Uterus (tissue), 4 donors: ENCODE results near the gene CAMK2B. TPM values are rescaled to one million over a fixed set of nuclear protein-coding genes. Genes with fewer than 3 reads are reported as not detected.
"Not testable (repeated sequence)": the region's sequence is repeated elsewhere in the genome, so short reads cannot be mapped to it uniquely, and the experiment has no call there.

Experiments
- DNase-seq, 2 donors: peaks; one replicate each; pipeline ENCODE4 v3.0.0-alpha.2; 2019 to 2020
- H3K27ac ChIP-seq, 2 donors: fragments of 200-600 bp; sonication (generic); 1 replicate in 1 of 2; 2 replicates in 1 of 2; pipeline ENCODE4 v1.5.1; 2016 to 2018
- H3K27me3 ChIP-seq, 2 donors: fragments of 200-600 bp; sonication (generic); one replicate each; pipeline ENCODE4 v1.5.1; 2018 to 2019; ENCODE audit warnings: control low read depth in 1 of 2
- H3K36me3 ChIP-seq, 2 donors: fragments of 200-600 bp; sonication (generic); one replicate each; pipeline ENCODE4 v1.5.1; 2019; ENCODE audit warnings: control low read depth in 1 of 2
- H3K4me1 ChIP-seq, 2 donors: fragments of 200-600 bp; sonication (generic); one replicate each; pipeline ENCODE4 v1.5.1; 2018 to 2019; ENCODE audit warnings: control low read depth in 1 of 2
- H3K4me3 ChIP-seq, 2 donors: fragments of 200-600 bp; sonication (generic); 1 replicate in 1 of 2; 2 replicates in 1 of 2; pipeline ENCODE4 v1.5.1; 2018 to 2019; ENCODE audit warnings: mild to moderate bottlenecking in 1 of 2
- H3K9me3 ChIP-seq, 2 donors: fragments of 200-600 bp; sonication (generic); one replicate each; pipeline ENCODE4 v1.5.1; 2019; ENCODE audit warnings: control low read depth in 1 of 2
- CTCF ChIP-seq, 4 experiments: fragments of 200-600 bp in 2 of 4; fragments of 450-650 bp in 2 of 4; sonication (generic) in 2 of 4; IDR thresholded peaks; one replicate each; pipeline ENCODE4 v1.5.1; 2016 to 2019; ENCODE audit warnings: antibody characterized with exemption in 4 of 4, mild to moderate bottlenecking in 2 of 4, moderate library complexity in 1 of 4
- POLR2A ChIP-seq, 2 donors: fragments of 450-650 bp; IDR thresholded peaks; one replicate each; pipeline ENCODE4 v1.6.1; 2016; ENCODE audit warnings: antibody characterized with exemption in 2 of 2, mild to moderate bottlenecking in 1 of 2, moderate library complexity in 1 of 2
- intact Hi-C: fragments of 100-400 bp; cut with DNase I; formaldehyde crosslinking; loops from one replicate; pipeline ENCODE4 v1.15.1; 2023; ENCODE audit warnings: low total_unique reads
- total RNA-seq, 4 donors: library from RNA; depleted of rRNA in 3 of 4; stranded (reverse); fragments of >200 nt in 3 of 4; gene quantifications; one replicate each; pipeline versions ENCODE4 v1.1.0 to v1.2.4, GENCODE V29; 2014 to 2023
- donor health status: DM: yes; HTN: yes; CAD: no.

Gene CAMK2B
- total RNA-seq, 4 donors from 2014 or later: 0.40 to 1.1 TPM; not detected in 2

- Histone ChIP-seq H3K4me1 (no peaks in the 10 kb centered on the region), H3K36me3 (no peaks in the 10 kb centered on the region), H3K27ac (no peak overlapping the region), H3K9me3 (no peaks in the 10 kb centered on the region), H3K4me3 (no peak overlapping the region), H3K27me3 (no peaks in the 10 kb centered on the region)
- TF ChIP-seq POLR2A (IDR thresholded peaks at IDR 0.05) (no peak), CTCF (IDR thresholded peaks at IDR 0.05) (no peak)
- DNase-seq: no peak
- intact Hi-C loops: no loop called here
Measured at GRCh38 chr7:44175730-44176129, 149.7 kb downstream of the CAMK2B start.

- H3K4me3 ChIP-seq, H3K27me3 ChIP-seq, DNase-seq, H3K36me3 ChIP-seq, H3K4me1 ChIP-seq, intact Hi-C loops, H3K9me3 ChIP-seq, H3K27ac ChIP-seq: not testable (repeated sequence)
Measured at GRCh38 chr7:44174694-44174948, 150.8 kb downstream of the CAMK2B start.

GRCh38 chr7:44173911-44174693, 151.3 kb downstream of the CAMK2B start:
- no peaks in the 10 kb centered on the region for H3K36me3 ChIP-seq
- H3K4me1 ChIP-seq: no peaks in the 10 kb centered on the region
- DNase-seq: no peak
- TF ChIP-seq POLR2A (IDR thresholded peaks at IDR 0.05) (no peak), CTCF (IDR thresholded peaks at IDR 0.05) (no peak)
- intact Hi-C loops: no loop called here
- no peak overlapping the region for H3K4me3 ChIP-seq
- no peaks in the 10 kb centered on the region for H3K27me3 ChIP-seq
- H3K9me3 ChIP-seq: no peaks in the 10 kb centered on the region
- no peak overlapping the region for H3K27ac ChIP-seq

GRCh38 chr7:44172803-44173424, 152.5 kb downstream of the CAMK2B start:
- no peaks in the 10 kb centered on the region for H3K27me3 ChIP-seq
- no peak overlapping the region for H3K4me3 ChIP-seq
- TF ChIP-seq POLR2A (IDR thresholded peaks at IDR 0.05) (no peak), CTCF (IDR thresholded peaks at IDR 0.05) (no peak)
- no peak for DNase-seq
- H3K27ac ChIP-seq: no peak overlapping the region
- no peaks in the 10 kb centered on the region for H3K9me3 ChIP-seq
- intact Hi-C loops: no loop called here
- H3K4me1 ChIP-seq: no peaks in the 10 kb centered on the region
- no peaks in the 10 kb centered on the region for H3K36me3 ChIP-seq

GRCh38 chr7:44172352-44172751, 153.0 kb downstream of the CAMK2B start:
- TF ChIP-seq CTCF (IDR thresholded peaks at IDR 0.05): no peak
- TF ChIP-seq POLR2A (IDR thresholded peaks at IDR 0.05): no peak
- Histone ChIP-seq H3K27me3 (no peaks in the 10 kb centered on the region), H3K4me1 (no peaks in the 10 kb centered on the region), H3K27ac (no peak overlapping the region), H3K9me3 (no peaks in the 10 kb centered on the region), H3K36me3 (no peaks in the 10 kb centered on the region), H3K4me3 (no peak overlapping the region)
- no peak for DNase-seq
- intact Hi-C loops: no loop called here

GRCh38 chr7:44171901-44172300, 153.5 kb downstream of the CAMK2B start:
- intact Hi-C loops, DNase-seq, H3K9me3 ChIP-seq, H3K27ac ChIP-seq, H3K36me3 ChIP-seq, H3K4me3 ChIP-seq, H3K4me1 ChIP-seq, H3K27me3 ChIP-seq: not testable (repeated sequence)
